ENCODE data around the gene C1QTNF2.

- no peak for TF ChIP-seq POLR2A (IDR thresholded peaks at IDR 0.05)
- no peak for TF ChIP-seq CTCF (IDR thresholded peaks at IDR 0.05)
These were observed 248 bp upstream of the C1QTNF2 start for GRCh38 chr5:160370713-160371034.
